K562 (cell line): Measurements from ENCODE around the gene PIM3. TPM values are rescaled to one million over a fixed set of nuclear protein-coding genes. Genes with fewer than 3 reads are reported as not detected.

Experiments used
- ATAC-seq: fragments of 200-7000 bp; cut with Tn5 transposase; 3 replicates; pipeline ENCODE4 v1.9.1; 2020; ENCODE audit warnings: moderate library complexity
- BruUV-seq: library from RNA; stranded (reverse); fragments of 400-500 nt; replicated peaks from 2 replicates; lab custom pipeline; 2021; lab: Mats Ljungman, UMichigan
- CTCF ChIA-PET: fragments of 300-600 bp; formaldehyde crosslinking; extraction: SDS; loops from one replicate; lab custom pipeline; 2021; ENCODE audit warnings: low intra/inter-chr PET ratio; lab: Yijun Ruan, JAX
- POLR2A ChIA-PET: fragments of 300-600, 350-650 bp; sonication (Branson Sonifier 250); formaldehyde crosslinking; extraction: SDS; loops from one replicate; lab custom pipeline; 2021; ENCODE audit warnings: antibody characterized with exemption, inconsistent platforms; lab: Yijun Ruan, JAX
- DNase-seq, 4 experiments: peaks; one replicate each; pipeline versions ENCODE4 v3.0.0 to v3.0.0-alpha.2; 2011 to 2018; ENCODE audit warnings: low spot score in 3 of 4, mixed read lengths in 3 of 4; ENCODE audit errors: extremely low read depth in 1 of 4
- FAIRE-seq: peaks from 2 replicates; lab custom pipeline; 2011; peaks lifted over from hg19 to GRCh38; lab: Jason Lieb, UNC
- H2AFZ ChIP-seq: 2 replicates; pipeline ENCODE4 v1.6.0; 2011; ENCODE audit warnings: low read depth, low read length, control low read depth, inconsistent platforms
- H3K27ac ChIP-seq: fragments of 200-600 bp; 3 replicates; pipeline ENCODE4 v1.8.0; 2011; ENCODE audit warnings: low read depth, mild to moderate bottlenecking, control low read depth, inconsistent platforms, low read length, moderate library complexity, mixed read lengths; ENCODE audit errors: extremely low read depth
- H3K27me3 ChIP-seq, 2 experiments: fragments of 300-600 bp in 1 of 2; 2 replicates in 1 of 2; 3 replicates in 1 of 2; pipeline versions ENCODE4 v1.6.0 to v1.8.0; 2011; ENCODE audit warnings: inconsistent platforms in 2 of 2, low read length in 2 of 2, mild to moderate bottlenecking in 1 of 2, mixed read lengths in 1 of 2, moderate library complexity in 1 of 2; ENCODE audit not compliant: control insufficient read depth in 2 of 2, insufficient read depth in 2 of 2
- H3K36me3 ChIP-seq: fragments of 300-600 bp; 3 replicates; pipeline ENCODE4 v1.8.0; 2011; ENCODE audit warnings: mild to moderate bottlenecking, low read length, inconsistent platforms; ENCODE audit not compliant: control insufficient read depth, insufficient read depth
- H3K4me1 ChIP-seq, 2 experiments: fragments of 200-600 bp in 1 of 2; replicated peaks in 1 of 2; 2 replicates in 1 of 2; 3 replicates in 1 of 2; pipeline versions ENCODE4 v1.5.1 to v1.8.0; 2011; ENCODE audit warnings: inconsistent platforms in 2 of 2, low read length in 2 of 2, mild to moderate bottlenecking in 1 of 2, mixed read lengths in 1 of 2, moderate library complexity in 1 of 2; ENCODE audit not compliant: control insufficient read depth in 2 of 2, insufficient read depth in 2 of 2
- H3K4me2 ChIP-seq: 2 replicates; pipeline ENCODE4 v1.6.1; 2011; ENCODE audit warnings: low read length, control low read depth, inconsistent platforms, mixed read lengths; ENCODE audit not compliant: insufficient read depth
- H3K4me3 ChIP-seq: fragments of 200-600 bp; sonication (generic), shearing (Covaris generic); 2 replicates; pipeline ENCODE4 v1.5.1; 2016; ENCODE audit warnings: control low read depth, inconsistent platforms
- H3K79me2 ChIP-seq: fragments of 200-600 bp; 3 replicates; pipeline ENCODE4 v1.8.0; 2011; ENCODE audit warnings: low read length, inconsistent platforms; ENCODE audit not compliant: control insufficient read depth, insufficient read depth
- H3K9ac ChIP-seq, 2 experiments: 2 replicates each; pipeline versions ENCODE4 v1.6.0 to v1.6.1; 2011; ENCODE audit warnings: low read depth in 2 of 2, low read length in 2 of 2, control low read depth in 1 of 2, inconsistent platforms in 1 of 2, mild to moderate bottlenecking in 1 of 2, mixed read lengths in 1 of 2; ENCODE audit not compliant: insufficient read depth in 1 of 2
- H3K9me1 ChIP-seq: one replicate; pipeline ENCODE4 v1.6.0; 2011; ENCODE audit warnings: inconsistent platforms, mild to moderate bottlenecking, low read length, moderate library complexity; ENCODE audit not compliant: control insufficient read depth, insufficient read depth
- H3K9me3 ChIP-seq: replicated peaks from 2 replicates; pipeline ENCODE4 v1.5.1; 2011; ENCODE audit warnings: low read depth, low read length, inconsistent platforms; ENCODE audit not compliant: control insufficient read depth, insufficient read depth
- H4K20me1 ChIP-seq: replicated peaks from 2 replicates; pipeline ENCODE4 v1.6.1; 2011; ENCODE audit warnings: low read length, inconsistent platforms, mixed read lengths; ENCODE audit not compliant: control insufficient read depth, insufficient read depth
- SMAD3 ChIP-seq: fragments of 450-650 bp; formaldehyde crosslinking; conservative IDR thresholded peaks from 2 replicates; pipeline ENCODE4 v1.4.0; 2020; ENCODE audit warnings: mild to moderate bottlenecking
- VEZF1 ChIP-seq: fragments of 200-800 bp; sonication (Bioruptor generic); IDR thresholded peaks from 2 replicates; pipeline ENCODE4 v1.6.1; 2017; ENCODE audit warnings: missing genetic modification characterization, missing compliant biosample characterization
- WGBS: fragments of 100-300 bp; shearing (Covaris generic); methylation state at CpG from one replicate; pipeline ENCODE4 v1.1.6; 2016; ENCODE audit warnings: low coverage, mixed read lengths; ENCODE audit not compliant: insufficient coverage; ENCODE audit errors: missing lambda C conversion rate; 5-methylcytosine and 5-hydroxymethylcytosine counted together
- in situ Hi-C: fragments of 300-500 bp; cut with MboI; formaldehyde crosslinking; loops from 4 replicates; pipeline ENCODE4 v1.15.0; 2018; ENCODE audit warnings: inconsistent platforms, mixed read lengths
- intact Hi-C: fragments of 100-400 bp; cut with micrococcal nuclease; formaldehyde crosslinking; loops from 2 replicates; pipeline ENCODE4 v1.14.2; 2022
- polyA plus RNA-seq, 8 experiments: library from polyadenylated mRNA; depleted of rRNA in 4 of 8; stranded (reverse) in 5 of 8; unstranded in 3 of 8; fragments of >200 nt; fragmentation: Nextera tagmentation in 2 of 8; fragmentation: Illumina TruSeq in 1 of 8; extraction: Ambion mirVana in 2 of 8; extraction: Trizol in 1 of 8; gene quantifications; 2 replicates each; pipeline versions ENCODE4 v1.2.1 to v1.2.3, GENCODE V29; 2011 to 2014; ENCODE audit warnings: inconsistent platforms in 1 of 8, missing spikeins in 1 of 8
- total RNA-seq, 7 experiments: library from RNA; depleted of rRNA in 6 of 7; stranded (reverse); fragments of >200 nt in 6 of 7; fragmentation: Illumina TruSeq in 2 of 7; extraction: Trizol in 2 of 7; gene quantifications; 2 replicates each; pipeline versions ENCODE4 v1.2.1 to v1.2.3, GENCODE V29; 2011 to 2021; ENCODE audit warnings: low replicate concordance in 1 of 7

PIM3 gene
- total and polyA plus RNA-seq, 9 of the 15 experiments (the other 6 are each of a cell fraction or from before 2014, with no cell fraction given) = 0.24 to 40.5 (median 5.3) TPM

GRCh38 chr22:50010676-50011446, 50.3 kb downstream of the PIM3 start:
- Histone ChIP-seq H3K4me2 (no peak overlapping the region), H2AFZ (no peak overlapping the region)

More at GRCh38 chr22:50010676-50011446, 50.3 kb downstream of the PIM3 start:
- no TSS peak for BruUV-seq
- 0% methylated on average over 8 of the region's 61 CpGs for WGBS
- Histone ChIP-seq H3K79me2 (no peaks in the 10 kb centered on the region), H3K9ac (no peak overlapping the region), H3K9me1 (no peaks in the 10 kb centered on the region), H3K27ac (no peak overlapping the region), H3K36me3 (no peaks in the 10 kb centered on the region), H4K20me1 (peaks cover 4% of the 10 kb centered on the region; the same call in 1 of the 2 replicates), H3K27me3 (peaks cover 0 to 22% of the 10 kb centered on the region in 2 experiments; a peak in 2 of 5 replicates), H3K4me3 (no peak overlapping the region), H3K4me1 (peaks cover 0 to 56% of the 10 kb centered on the region in 2 experiments; a peak in 3 of 5 replicates), H3K9me3 (no peaks in the 10 kb centered on the region)
- ChIA-PET POLR2A (interaction anchor here (0.6 to 1.0 kb wide), 2 partner anchors 17 to 661 kb away, joined by 3 read pairs; no protein-coding TSS in a partner anchor), CTCF (interaction anchor here (1.1 kb wide), 1 partner anchor 80 kb away, joined by 3 read pairs; no protein-coding TSS in a partner anchor)
- FAIRE-seq = no peak
- DNase-seq = peak in 2 of 4 experiments; percentile 64 to 65
- ATAC-seq = no peak
- in situ Hi-C loops = no loop called here
- intact Hi-C loops = no loop called here
- TF ChIP-seq VEZF1 (CRISPR knock-in tag) (peak; percentile 68), SMAD3 (CRISPR knock-in tag) (no peak)
